Measurements from ENCODE around the gene CDK13.
A peak's percentile ranks its signal among the peaks of the same experiment; 100 is the strongest.

CDK13 gene

GRCh38 chr7:39949971-39950472 is at the start of gene CDK13:
CDK13 (plus strand) TSS chr7:39950256; CDS start chr7:39950642, 386 bp downstream.
- peak; percentile 35; the same call in 1 of the 2 replicates for TF ChIP-seq YY1 (IDR thresholded peaks at IDR 0.05; ENCODE audit: low read depth)
- TF ChIP-seq MAX (IDR thresholded peaks at IDR 0.05), result peak; percentile 83
- peak; percentile 80 for TF ChIP-seq EGR1 (IDR thresholded peaks at IDR 0.05)
- 0 out of 2 replicates have a peak, but pooled peaks have one; percentile 15 for TF ChIP-seq EP300 (IDR thresholded peaks at IDR 0.05; ENCODE audit: borderline replicate concordance)
- peak; percentile 53; the same call in 1 of the 2 replicates for TF ChIP-seq TAF1 (IDR thresholded peaks at IDR 0.05; ENCODE audit: low read depth)
- no peak for TF ChIP-seq RAD21 (IDR thresholded peaks at IDR 0.05; ENCODE audit: low read depth)
- no peak for TF ChIP-seq TEAD4 (IDR thresholded peaks at IDR 0.05)
- 0 out of 2 replicates have a peak, but pooled peaks have one; percentile 69 for TF ChIP-seq ZBTB7A (IDR thresholded peaks at IDR 0.05; ENCODE audit: low read depth)

GRCh38 chr7:39904077-39904486 is 46.0 kb upstream of the CDK13 start:
- TF ChIP-seq CEBPB (IDR thresholded peaks at IDR 0.05) (no peak), TEAD4 (IDR thresholded peaks at IDR 0.05) (no peak), EP300 (IDR thresholded peaks at IDR 0.05; ENCODE audit: borderline replicate concordance) (no peak), EGR1 (IDR thresholded peaks at IDR 0.05) (no peak), ZBTB7A (IDR thresholded peaks at IDR 0.05; ENCODE audit: low read depth) (no peak), FOXM1 (IDR thresholded peaks at IDR 0.05; ENCODE audit: borderline replicate concordance, low read depth) (no peak), NFIC (IDR thresholded peaks at IDR 0.05) (no peak)

GRCh38 chr7:39908141-39908540 is 41.9 kb upstream of the CDK13 start:
- no peak for TF ChIP-seq TCF12 (IDR thresholded peaks at IDR 0.05; ENCODE audit: low read depth)
- no peak for TF ChIP-seq CEBPB (IDR thresholded peaks at IDR 0.05)
- TF ChIP-seq USF1 (IDR thresholded peaks at IDR 0.05), result no peak

GRCh38 chr7:39908973-39909372 is 41.1 kb upstream of the CDK13 start:
- TF ChIP-seq REST (IDR thresholded peaks at IDR 0.05; ENCODE audit: low read depth), result no peak

GRCh38 chr7:39909526-39909925 is 40.5 kb upstream of the CDK13 start:
- TF ChIP-seq USF1 (IDR thresholded peaks at IDR 0.05), result no peak
- no peak for TF ChIP-seq EP300 (IDR thresholded peaks at IDR 0.05; ENCODE audit: borderline replicate concordance)
- TF ChIP-seq RAD21 (IDR thresholded peaks at IDR 0.05; ENCODE audit: low read depth), result no peak
- no peak for TF ChIP-seq MAX (IDR thresholded peaks at IDR 0.05)
- no peak for TF ChIP-seq YY1 (IDR thresholded peaks at IDR 0.05; ENCODE audit: low read depth)
- TF ChIP-seq TEAD4 (IDR thresholded peaks at IDR 0.05), result no peak
- TF ChIP-seq EGR1 (IDR thresholded peaks at IDR 0.05), result no peak
- TF ChIP-seq CREB1 (IDR thresholded peaks at IDR 0.05; ENCODE audit: low read depth), result no peak
- no peak for TF ChIP-seq ZBTB7A (IDR thresholded peaks at IDR 0.05; ENCODE audit: low read depth)
- TF ChIP-seq CEBPB (IDR thresholded peaks at IDR 0.05), result no peak
- TF ChIP-seq REST (IDR thresholded peaks at IDR 0.05; ENCODE audit: low read depth), result no peak
- TF ChIP-seq FOXM1 (IDR thresholded peaks at IDR 0.05; ENCODE audit: borderline replicate concordance, low read depth), result no peak
- TF ChIP-seq NFIC (IDR thresholded peaks at IDR 0.05), result no peak

- TF ChIP-seq TAF1 (IDR thresholded peaks at IDR 0.05; ENCODE audit: low read depth), result no peak
- no peak for TF ChIP-seq EGR1 (IDR thresholded peaks at IDR 0.05)
- peak; percentile 74 for TF ChIP-seq CEBPB (IDR thresholded peaks at IDR 0.05)
Observed at GRCh38 chr7:39910108-39910869, 39.8 kb upstream of the CDK13 start.

GRCh38 chr7:39911167-39911566 is 38.9 kb upstream of the CDK13 start:
- TF ChIP-seq EGR1 (IDR thresholded peaks at IDR 0.05), result no peak
- TF ChIP-seq RAD21 (IDR thresholded peaks at IDR 0.05; ENCODE audit: low read depth), result no peak
- no peak for TF ChIP-seq USF1 (IDR thresholded peaks at IDR 0.05)
- no peak for TF ChIP-seq REST (IDR thresholded peaks at IDR 0.05; ENCODE audit: low read depth)
- no peak for TF ChIP-seq FOXM1 (IDR thresholded peaks at IDR 0.05; ENCODE audit: borderline replicate concordance, low read depth)
- TF ChIP-seq EP300 (IDR thresholded peaks at IDR 0.05; ENCODE audit: borderline replicate concordance), result no peak
- no peak for TF ChIP-seq CREB1 (IDR thresholded peaks at IDR 0.05; ENCODE audit: low read depth)
- TF ChIP-seq ZBTB7A (IDR thresholded peaks at IDR 0.05; ENCODE audit: low read depth), result no peak

All from Ishikawa (cell line).